Hematopoietic multipotent progenitor cell (in vitro differentiated cells): ENCODE measurements around the gene GAREM2. TPM values are rescaled to one million over a fixed set of nuclear protein-coding genes. Genes with fewer than 3 reads are reported as not detected.

ENCODE experiments used
- DNase-seq, 3 donors: peaks; one replicate each; pipeline ENCODE4 v3.0.0-alpha.2; 2011 to 2015; ENCODE audit warnings: low read depth in 2 of 3, low spot score in 2 of 3
- total RNA-seq: library from RNA; depleted of rRNA; stranded (reverse); fragments of >200 nt; gene quantifications from one replicate; pipeline ENCODE4 v1.2.3, GENCODE V29; 2012

GAREM2 gene
- total RNA-seq, 1 donor = 0.54 TPM

DNA sequence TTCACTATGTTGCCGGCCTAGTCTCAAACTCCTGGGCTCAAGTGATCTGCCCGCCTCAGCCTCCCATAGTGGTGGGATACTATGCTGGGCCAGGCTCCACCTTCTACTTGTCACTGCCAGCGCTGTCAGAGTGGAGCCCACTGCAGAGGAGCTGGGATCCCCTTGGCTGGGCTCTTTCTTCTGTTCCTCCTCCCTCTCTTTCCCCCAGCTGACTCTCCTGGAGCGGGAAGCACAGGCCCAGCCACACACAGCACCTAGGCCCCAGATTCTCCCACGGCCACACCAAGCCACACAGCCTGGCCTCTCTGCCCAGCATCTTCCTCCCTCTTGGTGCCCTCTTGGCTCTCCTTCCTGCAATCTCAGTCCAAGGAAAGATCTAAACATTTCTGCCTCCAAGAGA, 3.7 kb upstream of the GAREM2 start:
- no peak for DNase-seq

DNA sequence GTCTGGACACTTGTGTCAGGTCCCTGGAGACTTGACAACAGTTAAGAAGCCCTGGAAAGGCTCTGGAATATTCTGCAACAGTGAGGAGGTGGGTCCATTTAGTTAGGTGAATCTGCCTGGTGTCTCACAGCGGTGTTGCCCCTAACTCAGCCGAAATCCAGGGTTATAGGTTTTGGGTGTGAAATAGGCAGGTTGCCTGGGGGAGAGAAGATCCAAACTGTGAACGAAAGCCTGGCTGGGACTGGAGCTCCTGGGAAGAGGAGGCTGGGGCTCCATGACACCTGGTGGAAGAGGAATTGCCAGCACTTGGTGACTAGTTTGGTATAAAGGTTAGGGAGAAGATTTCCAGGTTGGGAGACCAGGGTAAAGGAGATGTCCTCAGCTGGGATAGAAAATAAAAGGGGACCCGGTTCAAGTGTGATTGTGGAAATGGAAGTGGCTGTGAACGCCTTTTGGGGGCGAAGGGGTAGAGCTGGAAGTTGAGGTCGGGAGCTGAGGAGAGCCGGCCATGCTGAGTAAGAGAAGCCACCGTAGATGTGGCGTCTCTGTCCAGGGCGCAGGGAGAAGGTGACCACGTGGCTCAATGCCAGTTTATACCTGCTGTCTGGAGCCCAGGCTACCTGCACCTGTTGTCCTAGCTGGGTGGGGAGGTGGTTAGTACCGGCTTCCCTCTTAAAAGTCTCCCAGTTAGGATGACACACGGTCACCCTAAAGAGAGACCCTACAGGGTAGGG, 3.0 kb upstream of the GAREM2 start:
- no peak for DNase-seq

DNA sequence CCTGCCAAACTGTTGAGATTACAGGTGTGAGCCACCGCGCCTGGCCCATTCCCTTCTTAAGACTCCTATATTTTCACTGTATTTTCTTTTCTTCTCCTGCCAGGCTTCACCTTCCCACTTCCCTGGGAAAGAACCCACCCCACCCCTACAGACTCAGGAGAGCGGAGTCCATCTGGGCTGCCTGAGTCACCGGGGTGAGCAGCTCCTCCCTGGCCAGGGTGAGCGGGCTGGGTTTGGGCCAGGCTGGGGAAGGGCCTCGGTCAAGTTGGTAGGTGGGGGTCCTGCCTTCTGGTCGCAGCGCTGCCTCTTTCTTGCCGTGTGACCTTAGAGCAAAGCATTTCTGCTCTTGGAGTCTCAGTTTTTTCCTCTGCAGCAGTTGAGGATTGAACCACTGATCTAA, 2.1 kb upstream of the GAREM2 start:
- DNase-seq = no peak

DNA sequence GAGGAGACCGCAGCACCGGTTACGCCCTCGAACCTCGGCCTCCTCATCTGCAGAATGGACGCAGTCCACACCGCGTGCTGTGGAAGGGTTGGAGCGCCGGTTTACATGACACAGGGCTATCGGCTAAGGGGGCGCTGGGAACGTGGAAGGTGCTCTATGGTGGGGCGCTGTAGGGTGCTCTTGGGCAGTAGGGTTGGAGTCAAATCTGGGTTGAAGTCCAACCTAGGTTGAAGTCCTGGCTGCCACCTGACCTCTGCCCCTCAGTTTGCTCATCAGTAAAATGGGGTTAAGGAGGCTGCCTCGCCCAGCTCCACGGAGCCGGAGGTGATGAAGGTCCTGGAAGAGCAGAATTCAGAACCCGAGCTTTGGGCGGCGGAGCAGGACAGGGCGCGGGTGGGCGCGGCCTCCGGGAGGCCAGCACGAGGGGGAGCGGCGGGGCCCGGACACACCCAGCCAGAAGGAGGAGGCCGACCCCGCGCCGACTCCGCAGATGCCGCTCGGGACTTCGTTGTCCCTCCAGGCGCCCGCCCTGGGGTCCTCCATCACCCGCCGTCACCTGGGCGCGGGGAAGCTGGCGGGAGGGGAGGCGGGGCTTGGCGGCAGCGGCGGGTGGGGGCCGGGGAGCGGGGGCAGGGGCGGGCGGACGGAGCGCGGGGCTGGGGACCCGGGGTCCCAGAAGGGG, 558 bp upstream of the GAREM2 start:
- DNase-seq = no peak

DNA sequence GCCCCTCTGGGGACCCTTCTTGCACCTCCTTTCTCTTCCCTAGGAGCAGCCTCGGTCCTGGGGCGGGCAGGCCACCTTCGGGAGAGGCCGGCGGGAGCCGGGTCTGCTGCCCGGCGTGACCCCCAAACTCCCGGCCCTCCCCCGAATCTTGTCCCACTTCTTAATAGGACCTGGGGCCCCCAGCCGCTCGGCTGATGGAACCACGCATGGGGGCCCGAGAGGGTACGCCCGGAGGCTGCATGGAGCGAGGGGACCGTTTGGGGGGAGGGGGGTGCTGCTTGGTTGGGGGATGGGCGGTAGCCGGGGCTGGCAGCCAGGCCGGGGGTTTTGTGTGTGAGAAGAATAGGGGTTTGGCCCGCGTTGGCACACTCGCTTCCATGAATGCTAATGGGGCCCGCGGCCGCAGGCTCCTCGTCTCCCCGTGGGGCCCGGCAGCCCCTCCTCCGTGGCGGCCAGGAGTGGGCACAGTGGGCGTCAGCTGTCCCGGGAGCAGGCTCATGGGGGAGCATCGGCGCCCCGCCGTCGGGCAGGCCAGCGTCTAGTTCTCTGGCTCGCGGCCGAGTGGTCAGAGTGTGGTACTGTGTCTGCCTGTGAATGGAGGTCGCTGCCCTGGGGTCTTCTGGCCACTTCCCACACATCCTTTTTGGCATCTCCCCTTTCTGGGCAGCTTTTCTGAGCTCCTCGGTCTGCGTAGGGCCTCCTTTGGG, 1.0 kb downstream of the GAREM2 start:
- DNase-seq = no peak

DNA sequence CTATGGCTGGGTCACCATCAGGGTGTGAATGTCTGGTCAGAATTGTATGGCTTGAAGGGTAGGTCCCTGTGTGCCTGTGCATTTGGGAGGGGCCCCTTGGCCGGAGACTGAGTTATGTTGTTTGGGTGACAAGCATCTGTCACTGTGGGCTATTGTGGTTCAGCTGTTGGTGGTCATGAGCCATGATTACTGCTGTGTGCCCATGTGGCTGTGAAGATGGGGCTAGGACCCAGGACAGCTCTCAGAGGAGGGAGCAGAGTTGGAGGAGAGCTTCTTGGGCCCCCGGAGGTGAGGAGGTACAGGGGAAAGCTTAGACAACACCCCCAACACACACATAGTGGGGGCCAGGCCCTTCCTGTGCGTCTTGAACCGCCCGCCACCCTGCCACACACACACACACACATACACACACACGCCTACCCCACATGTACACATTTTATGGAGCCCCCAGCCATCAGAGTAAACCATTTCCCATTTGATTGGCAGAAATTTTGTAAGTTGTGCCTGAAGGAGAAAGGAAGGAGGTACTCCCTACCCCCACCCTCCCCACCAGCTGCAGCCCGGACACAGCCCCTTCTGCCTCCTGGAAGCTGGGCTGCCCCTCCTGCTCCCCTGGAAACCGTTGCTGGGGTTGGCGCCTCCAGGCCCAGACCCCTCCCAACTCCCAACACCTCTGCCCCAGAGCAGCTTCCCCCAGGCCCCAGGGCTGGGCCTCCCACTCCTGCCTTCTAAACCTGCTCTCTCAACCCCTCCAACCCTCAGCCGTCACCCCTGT, 2.0 kb downstream of the GAREM2 start:
- DNase-seq = no peak

DNA sequence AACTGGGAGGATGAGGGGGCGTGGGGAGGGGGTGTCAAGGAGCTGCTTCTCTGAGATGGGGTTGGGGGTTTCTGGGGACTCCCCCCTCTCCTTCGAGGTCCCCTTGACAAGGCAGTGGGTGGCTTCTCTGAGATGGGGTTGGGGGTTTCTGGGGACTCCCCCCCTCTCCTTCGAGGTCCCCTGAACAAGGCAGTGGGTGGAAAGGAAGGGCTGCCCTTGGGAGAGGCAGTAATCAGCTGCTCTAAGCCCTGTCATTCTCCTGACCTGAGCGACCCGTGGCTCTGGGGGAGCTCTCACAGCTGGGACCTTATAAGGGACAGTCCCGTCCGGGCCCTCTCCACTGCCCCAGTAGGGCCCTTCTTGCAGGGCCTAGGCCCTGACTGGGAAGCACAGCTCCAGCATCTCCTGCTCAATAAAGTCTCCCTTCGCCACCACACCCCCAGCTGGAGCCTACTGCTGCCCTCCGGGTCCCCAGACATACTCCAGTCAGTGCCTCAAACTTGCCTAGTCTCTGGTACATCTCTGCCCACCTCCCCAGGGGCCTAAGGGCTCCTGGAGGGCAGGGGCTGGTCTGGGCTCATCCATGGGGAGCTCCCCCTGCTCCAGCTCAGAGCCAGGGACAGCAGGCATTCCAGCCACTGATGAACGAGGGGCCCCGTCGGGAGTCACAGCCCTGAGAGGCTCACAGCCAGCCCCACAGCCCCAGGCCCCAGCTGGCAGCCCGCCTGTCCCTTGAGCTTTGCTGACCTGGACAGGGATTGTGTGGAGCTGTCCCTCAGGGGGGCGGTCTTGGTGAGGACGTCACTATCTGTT, 2.8 kb downstream of the GAREM2 start:
- DNase-seq = no peak

DNA sequence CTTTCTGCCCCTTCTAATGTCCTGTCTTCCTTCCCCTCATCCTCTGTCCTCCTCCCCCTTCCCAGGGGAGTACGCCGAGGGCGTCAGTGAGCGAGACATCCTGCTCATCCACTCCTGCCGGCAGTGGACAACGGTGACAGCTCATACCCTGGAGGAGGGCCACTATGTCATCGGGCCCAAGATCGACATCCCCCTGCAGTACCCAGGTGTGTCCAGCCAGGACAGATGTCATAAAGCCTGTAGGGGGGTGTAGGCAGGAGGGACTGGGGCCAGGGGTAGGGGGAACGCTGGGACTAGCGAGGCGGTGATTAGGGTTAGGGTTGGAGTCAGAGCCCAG, 3.4 kb downstream of the GAREM2 start:
- no peak for DNase-seq

DNA sequence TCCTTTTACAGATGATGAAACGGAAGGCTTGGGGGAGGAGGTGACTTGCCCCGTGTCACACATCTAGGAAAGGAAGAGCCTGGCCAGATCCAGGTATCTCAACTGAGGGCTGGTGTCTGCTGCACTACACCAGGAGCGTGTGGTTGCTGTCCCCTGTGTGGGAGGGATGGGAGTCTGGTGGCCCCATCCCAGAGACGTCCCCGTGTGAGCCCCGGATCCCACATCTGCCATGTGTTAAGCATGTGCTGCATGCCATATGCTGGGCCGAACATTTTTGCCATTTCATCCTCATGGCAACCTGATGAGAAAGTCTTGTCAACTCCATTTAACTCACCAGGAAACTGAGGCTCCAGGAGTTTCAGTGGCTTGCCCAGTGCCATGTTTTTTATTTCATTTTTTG, 4.2 kb downstream of the GAREM2 start:
- no peak for DNase-seq

DNA sequence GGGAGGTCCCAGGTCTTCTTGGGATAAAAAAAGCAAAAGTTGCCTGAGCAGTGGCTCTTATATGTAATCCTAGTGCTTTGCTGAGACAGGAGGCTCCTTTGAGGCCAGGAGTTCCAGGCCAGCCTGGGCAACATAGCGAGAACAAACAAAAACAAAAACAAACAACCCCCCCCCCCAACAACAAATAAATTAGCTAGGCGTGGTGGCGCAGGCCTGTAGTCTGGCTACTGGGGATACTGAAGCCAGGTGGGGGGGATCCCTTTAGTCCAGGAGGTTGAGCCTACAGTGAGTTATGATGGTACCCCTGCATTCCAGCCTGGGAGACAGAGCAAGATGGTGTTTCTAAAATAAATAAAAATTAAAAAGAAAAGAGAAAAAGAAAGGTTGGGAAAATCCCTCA, 5.4 kb downstream of the GAREM2 start:
- DNase-seq = no peak

DNA sequence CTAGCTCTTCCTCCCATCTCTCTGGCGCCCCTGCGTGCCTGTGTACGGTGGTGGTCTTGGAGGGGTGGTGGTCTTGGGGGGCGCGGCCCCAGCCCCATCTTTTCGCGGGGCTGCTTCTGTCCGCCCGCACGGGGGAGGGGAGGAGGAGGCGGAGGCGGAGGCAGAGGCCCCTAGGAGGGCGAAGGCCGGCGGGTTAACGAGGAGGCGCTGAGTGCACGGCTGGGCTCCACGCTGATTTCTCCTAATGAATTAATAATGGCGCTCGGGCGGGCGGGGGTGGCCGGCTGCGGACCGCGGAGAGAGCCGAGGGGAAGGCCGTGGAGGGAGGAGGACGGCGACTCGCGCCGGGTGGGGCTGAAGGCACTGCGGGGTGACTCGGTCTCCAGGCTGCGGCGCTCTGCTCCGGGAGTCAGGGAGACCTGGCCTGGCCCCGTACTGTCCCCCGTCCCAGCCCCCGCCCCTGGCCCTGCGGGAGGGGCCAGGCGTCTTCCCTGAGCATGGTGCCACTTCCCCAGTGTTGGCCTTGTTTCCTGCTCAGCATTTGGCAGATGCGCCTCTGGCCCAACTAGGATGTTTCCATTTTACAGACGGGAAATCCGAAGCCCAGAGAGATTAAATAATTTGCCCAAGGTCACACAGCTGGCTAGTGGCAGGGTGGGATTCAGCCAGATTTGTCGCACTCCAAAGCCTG, 6.0 kb downstream of the GAREM2 start:
- peak in 1 of 3 donors; percentile 31 for DNase-seq

DNA sequence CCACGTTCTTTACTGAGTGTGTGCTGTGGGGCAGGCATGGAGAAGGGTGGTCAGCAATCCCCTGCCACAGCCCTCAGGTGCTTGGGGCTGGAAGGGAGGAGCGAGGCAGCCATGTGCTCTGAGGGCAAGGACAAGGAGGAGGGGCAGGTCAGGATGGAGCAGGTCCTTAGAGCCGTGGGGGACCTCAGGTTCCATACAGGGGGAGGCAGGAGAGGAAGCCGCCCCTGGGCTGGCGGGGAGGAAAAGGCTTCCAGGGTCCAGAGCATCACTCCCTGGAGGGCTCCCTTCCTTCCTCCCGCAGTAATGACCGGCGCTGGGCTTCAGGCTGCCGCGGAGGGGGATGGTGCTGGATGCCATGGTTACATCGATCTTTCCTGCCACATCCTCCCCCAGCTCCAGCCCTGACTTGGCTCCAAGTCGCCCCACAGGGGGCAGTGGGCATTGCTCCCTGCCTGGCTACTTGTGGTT, 6.6 kb downstream of the GAREM2 start:
- no peak for DNase-seq

DNA sequence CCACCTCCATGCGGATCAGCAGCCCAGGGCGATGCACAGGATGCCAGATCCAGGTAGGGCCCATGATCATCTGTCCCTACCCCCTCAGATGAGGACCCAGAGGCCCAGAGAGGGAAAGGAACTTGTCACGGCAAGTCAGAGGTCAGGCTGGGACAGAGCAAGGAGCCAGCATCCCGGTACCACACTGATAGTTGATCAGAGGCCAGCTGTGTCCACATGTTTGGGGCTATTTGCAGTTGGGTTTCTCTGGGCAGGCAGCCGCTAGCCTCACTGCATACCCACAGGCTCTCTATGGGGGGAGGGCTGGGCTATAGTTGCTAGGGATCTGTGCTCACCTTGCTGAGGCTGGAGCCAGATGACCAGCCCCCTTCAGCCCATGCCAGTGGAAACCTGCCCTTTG, 9.6 kb downstream of the GAREM2 start:
- no peak for DNase-seq

DNA sequence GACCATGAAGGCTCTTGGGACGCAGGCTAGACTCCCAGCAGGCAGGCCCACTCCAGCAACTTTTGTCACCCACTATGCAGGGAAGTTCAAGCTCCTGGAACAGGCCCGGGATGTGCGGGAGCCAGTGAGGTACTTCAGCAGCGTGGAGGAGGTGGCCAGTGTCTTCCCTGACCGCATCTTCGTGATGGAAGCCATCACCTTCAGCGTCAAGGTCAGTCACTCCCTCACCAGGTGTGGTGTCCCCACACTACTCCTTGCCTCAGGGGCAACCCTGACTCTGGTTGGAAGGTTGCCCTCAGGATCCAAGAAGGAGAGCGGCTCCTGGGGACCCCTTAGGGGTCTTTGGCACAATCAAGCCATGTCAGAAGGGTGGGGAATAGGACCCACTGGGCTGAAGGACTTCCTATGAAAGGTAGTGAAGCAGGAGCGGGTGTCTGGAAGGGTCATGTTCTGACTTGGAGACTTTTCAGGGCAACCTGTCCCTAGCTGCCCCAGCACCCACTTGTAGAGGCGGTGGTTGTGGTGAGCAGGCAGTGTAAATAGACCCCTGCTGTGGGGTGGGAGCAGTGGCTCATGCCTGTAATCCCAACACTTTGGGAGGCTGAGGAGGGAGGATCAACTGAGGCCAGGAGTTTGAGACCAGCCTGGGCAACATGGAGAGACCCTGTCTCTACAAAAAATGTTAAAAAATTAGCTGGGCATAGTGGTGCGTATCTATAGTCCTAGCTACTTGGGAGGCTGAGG, 10.2 kb downstream of the GAREM2 start:
- DNase-seq = no peak

DNA sequence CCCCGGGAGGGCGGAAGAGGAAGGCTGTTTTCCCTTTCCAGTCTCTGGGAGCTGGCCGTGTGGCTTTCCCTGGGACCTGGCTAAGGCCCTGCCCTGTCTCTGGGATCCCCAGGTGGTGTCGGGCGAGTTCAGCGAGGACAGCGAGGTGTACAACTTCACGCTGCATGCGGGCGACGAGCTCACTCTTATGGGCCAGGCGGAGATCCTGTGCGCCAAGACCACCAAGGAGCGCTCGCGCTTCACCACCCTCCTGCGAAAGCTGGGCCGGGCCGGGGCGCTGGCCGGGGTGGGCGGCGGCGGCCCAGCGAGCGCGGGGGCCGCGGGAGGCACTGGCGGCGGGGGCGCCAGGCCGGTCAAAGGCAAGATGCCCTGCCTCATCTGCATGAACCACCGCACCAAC, 11.2 kb downstream of the GAREM2 start:
- DNase-seq = no peak

DNA sequence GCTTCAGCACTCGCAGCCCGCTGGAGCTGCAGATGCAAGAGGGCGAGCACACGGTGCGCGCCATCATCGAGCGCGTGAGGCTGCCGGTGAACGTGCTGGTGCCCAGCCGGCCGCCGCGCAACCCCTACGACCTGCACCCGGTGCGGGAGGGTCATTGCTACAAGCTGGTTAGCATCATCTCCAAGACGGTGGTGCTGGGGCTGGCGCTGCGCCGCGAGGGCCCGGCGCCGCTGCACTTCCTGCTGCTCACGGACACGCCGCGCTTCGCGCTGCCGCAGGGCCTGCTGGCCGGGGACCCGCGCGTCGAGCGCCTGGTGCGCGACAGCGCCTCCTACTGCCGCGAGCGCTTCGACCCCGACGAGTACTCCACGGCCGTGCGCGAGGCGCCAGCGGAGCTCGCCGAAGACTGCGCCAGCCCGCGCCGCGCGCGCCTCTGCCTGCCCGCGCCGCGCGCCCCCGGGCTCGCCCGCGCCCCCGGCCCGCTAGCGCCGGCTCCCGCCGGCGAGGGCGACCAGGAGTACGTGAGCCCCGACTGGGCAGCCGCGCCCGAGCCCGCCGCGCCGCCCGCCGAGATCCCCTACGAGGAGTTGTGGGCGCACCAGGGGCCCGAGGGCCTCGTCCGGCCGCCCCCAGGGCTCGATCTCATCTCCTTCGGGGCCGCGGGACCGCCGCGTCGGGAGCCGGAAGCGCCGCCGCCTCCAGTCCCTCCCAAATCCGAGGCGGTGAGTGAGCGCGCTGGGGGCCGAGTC, 11.8 kb downstream of the GAREM2 start:
- DNase-seq = peak; percentile 85 to 91 (median 87)

DNA sequence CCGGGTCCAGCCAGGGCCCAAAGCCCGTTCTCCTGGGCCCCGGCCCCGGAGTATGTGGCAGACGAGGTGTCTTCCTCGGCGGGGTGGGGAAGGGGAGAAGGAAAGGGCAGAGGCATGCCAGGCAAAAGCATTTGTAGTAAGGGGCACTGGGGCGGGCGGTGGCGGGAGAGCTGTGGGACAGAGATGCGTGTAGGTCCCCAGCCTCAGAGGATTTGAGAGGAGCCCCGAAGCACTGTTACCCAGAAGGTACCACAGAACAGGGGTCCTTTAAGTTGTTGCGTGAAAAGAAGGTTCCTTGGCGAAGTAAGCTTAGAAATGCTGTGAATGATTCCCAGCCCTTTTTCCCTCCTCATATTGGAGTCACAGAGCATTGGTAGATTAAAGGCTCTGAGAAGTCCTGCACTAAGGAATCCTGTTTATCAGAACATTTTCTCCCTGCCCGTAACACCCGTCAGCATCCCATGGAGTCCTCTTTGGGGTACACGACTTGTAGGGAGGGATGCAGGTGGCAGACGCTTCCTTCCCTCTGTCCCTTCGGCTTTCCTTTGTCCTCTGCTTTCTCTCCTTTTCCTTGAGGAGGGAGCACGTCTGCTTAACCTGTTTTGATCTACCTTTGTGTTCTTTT, 12.5 kb downstream of the GAREM2 start:
- DNase-seq = no peak
